Heart left ventricle (tissue), 13 donors: Measurements from ENCODE around the gene THSD1.

ENCODE experiments used
- POLR2A ChIP-seq, 2 donors: fragments of 450-650 bp; IDR thresholded peaks; one replicate each; pipeline ENCODE4 v1.6.1; 2017; ENCODE audit warnings: antibody characterized with exemption in 2 of 2, mild to moderate bottlenecking in 2 of 2, moderate library complexity in 2 of 2
- TF ChIP-seq, protein P1 (sequence below), 12 donors: fragments of 200-600 bp; sonication (generic) in 4 of 12; IDR thresholded peaks; one replicate each; pipeline versions ENCODE4 v1.5.0 to v1.8.0; 2018 to 2022; ENCODE audit warnings: antibody characterized with exemption in 12 of 12, mild to moderate bottlenecking in 5 of 12
- donor health status: ischemic (EF 13 %, LVEDD 7.1; RV severe dilation, severe dysfunction).
- donor health status: DM: no; HTN: yes; CAD: no.
- donor health status: DM: no; HTN: no; CAD: no.
- donor health status: ischemic (EF 25% LVEDD 6.9; RV normal size, moderate dysfunction).
- donor health status: ischemic (EF 25% LVEDD 5.7; RV mildly dilated, moderate dysfunction).
- donor health status: ischemic (EF 35%, LVEDD 5.7; RV mildly dilated, moderate dysfunction).
- donor health status: nonischemic (EF 11% LVEDD 7.7; RV severe dilation, severe dysfunction).
- donor health status: DM: yes; HTN: yes; CAD: no.
- donor health status: PGD.
- donor health status: ischemic (EF 29% LVEDD 5.4; RV normal size, mild dysfunction).
- donor health status: nonischemic (EF 23%, LVEDD 6.1; RV moderate dilation, normal function).

DNA sequence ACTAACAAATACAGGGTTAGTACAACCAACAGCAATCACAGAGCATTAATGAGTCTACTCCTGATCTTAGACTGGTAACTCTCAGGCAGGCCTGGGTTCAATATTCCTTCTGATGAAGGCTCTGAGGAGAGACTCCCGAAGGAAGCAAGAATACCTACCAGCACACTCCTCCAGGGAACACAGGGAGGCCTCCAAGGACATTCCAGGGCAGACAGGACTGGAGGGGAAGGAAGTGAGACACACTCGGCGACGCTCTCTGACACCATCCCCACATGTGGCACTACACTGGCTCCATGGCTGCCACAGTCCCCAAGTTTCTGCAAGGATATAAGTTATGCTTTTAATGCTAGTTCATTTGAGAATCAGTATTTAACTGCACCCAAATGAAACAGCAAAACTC lies 20.1 kb downstream of the THSD1 start:
- no peak for TF ChIP-seq POLR2A (IDR thresholded peaks at IDR 0.05)
- TF ChIP-seq, protein P1, sequence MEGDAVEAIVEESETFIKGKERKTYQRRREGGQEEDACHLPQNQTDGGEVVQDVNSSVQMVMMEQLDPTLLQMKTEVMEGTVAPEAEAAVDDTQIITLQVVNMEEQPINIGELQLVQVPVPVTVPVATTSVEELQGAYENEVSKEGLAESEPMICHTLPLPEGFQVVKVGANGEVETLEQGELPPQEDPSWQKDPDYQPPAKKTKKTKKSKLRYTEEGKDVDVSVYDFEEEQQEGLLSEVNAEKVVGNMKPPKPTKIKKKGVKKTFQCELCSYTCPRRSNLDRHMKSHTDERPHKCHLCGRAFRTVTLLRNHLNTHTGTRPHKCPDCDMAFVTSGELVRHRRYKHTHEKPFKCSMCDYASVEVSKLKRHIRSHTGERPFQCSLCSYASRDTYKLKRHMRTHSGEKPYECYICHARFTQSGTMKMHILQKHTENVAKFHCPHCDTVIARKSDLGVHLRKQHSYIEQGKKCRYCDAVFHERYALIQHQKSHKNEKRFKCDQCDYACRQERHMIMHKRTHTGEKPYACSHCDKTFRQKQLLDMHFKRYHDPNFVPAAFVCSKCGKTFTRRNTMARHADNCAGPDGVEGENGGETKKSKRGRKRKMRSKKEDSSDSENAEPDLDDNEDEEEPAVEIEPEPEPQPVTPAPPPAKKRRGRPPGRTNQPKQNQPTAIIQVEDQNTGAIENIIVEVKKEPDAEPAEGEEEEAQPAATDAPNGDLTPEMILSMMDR (IDR thresholded peaks at IDR 0.05) = no peak
